ENCODE data around the gene KLHL6. TPM values are rescaled to one million over a fixed set of nuclear protein-coding genes. Genes with fewer than 3 reads are reported as not detected.
"Not testable (repeated sequence)": the region's sequence is repeated elsewhere in the genome, so short reads cannot be mapped to it uniquely, and the experiment has no call there.

The KLHL6 gene
- total RNA-seq, 1 donor from 2014 or later, result 32.5 TPM

DNA sequence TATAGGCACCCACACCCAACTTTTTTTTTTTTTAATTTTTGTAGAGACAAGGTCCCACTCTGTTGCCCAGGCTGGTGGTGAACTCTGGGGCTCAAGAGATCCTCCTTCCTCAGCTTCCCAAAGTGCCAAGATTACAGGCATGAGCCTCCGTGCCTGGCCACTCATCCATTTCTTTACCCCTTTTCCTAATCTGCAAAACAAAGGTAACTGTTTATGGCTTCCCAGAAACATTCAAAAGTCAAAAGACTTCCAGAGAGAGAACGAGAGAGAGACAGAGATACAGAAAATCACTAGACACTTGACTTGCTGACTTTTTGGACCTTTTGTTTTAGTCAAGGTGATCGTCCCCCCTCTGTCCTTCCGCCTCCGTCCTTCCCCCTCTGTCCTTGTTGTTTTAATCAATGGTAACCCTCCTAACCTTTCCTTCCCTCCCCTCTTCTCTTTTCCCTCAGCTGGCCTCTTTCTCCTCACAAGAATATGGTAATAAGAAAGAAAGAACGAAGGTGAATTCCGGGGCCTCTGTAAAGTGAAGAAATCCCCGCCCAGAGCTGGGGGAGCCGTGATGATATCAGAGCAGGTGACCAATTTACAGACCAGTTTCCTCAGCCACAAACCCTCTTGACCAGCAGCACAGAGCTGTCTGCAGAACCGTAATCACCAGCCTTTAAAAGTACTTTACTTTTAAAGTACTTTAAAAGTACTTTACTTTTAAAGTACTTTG is 21.9 kb downstream of the KLHL6 start:
- intact Hi-C loops (cut with micrococcal nuclease), result no loop called here

DNA sequence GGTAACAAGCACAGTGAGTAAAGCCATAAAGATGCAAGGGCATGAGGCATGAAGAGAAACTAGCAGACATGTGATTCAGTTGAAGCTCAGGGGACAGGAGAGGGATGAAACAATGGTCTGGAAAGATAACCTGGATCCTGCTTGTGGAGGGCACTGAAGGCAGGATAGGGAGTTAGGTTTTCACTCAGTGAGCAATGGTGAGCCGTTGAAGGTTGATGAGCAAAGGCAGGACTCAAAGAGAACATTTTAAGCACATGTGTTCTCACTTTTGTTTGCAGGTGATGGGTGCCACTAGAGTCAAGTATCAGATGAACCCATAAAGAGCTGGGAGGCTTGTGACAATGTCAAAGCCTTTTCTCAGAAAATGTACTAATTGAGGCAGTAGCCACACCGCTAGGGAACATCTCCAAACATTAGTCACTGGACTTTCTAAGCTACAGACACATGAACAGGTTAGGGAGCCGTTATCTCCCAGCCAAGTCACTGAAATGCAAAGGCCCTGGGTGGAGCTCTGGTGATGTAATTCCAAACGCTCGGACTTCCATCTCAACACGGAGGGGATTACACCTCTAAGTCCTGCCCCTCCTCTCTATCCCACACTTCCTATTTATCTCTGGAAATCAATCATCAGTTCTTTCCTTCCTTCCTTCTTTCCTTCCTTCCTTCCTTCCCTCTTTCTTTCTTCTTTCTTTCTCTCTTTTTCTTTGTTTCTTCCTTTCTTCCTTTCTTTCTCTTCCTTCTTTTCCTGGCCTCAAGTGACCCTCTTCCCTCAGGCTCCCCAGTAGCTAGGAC is 22.7 kb downstream of the KLHL6 start:
- intact Hi-C loops (cut with micrococcal nuclease), result no loop called here

DNA sequence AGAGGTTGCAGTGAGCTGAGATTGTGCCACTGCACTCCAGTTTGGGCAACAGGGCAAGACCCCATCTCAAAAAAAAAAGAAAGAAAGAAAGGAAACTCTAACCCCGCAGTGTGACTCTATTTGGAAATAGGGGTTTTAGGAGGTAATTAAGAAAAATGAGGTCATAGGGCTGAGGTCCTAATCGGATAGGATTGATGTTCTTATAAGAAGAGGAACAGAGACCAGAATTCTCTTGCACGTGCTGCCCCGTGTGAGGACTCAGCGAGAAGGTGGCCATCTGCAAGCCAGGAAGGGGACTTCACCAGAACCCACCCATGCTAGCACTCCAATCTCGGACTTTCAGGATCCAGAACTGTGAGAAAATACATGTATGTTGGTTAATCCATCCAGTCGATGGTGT is 25.8 kb downstream of the KLHL6 start:
- intact Hi-C loops (cut with micrococcal nuclease), result no loop called here

DNA sequence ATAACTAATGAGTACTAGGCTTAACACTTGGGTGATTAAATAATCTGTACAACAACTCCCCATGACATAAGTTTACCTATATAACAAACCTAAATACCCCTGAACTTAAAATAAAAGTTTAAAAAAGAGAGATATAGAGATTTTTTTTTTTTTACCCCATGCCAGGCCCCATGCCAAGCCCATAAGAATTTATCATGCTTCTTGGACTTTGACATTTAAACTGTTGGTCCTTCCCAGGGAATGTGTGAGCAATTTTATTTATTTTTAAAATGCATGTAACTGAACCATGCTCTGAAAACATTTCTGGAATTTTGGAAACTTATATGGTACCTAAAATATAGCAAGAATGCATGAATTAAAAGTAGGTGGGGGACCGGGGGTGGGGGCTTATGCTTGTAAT is 26.3 kb downstream of the KLHL6 start:
- intact Hi-C loops (cut with micrococcal nuclease), result no loop called here

DNA sequence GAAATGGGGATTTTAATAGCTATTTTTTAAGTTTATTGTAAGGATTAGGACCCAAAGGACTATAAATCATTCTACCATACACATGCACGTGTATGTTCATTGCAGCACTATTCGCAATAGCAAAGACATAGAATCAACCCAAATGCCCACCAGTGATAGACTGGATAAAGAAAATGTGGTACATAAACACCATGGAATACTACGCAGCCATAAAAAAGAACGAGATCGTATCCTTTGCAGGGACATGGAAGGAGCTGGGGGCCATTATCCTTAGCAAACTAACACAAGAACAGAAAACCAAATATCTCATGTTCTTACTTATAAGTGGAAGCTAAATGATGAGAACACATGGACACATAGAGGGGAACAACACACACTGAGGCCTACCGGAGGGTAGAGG is 26.7 kb downstream of the KLHL6 start:
- intact Hi-C loops (cut with micrococcal nuclease), result not testable (repeated sequence)

DNA sequence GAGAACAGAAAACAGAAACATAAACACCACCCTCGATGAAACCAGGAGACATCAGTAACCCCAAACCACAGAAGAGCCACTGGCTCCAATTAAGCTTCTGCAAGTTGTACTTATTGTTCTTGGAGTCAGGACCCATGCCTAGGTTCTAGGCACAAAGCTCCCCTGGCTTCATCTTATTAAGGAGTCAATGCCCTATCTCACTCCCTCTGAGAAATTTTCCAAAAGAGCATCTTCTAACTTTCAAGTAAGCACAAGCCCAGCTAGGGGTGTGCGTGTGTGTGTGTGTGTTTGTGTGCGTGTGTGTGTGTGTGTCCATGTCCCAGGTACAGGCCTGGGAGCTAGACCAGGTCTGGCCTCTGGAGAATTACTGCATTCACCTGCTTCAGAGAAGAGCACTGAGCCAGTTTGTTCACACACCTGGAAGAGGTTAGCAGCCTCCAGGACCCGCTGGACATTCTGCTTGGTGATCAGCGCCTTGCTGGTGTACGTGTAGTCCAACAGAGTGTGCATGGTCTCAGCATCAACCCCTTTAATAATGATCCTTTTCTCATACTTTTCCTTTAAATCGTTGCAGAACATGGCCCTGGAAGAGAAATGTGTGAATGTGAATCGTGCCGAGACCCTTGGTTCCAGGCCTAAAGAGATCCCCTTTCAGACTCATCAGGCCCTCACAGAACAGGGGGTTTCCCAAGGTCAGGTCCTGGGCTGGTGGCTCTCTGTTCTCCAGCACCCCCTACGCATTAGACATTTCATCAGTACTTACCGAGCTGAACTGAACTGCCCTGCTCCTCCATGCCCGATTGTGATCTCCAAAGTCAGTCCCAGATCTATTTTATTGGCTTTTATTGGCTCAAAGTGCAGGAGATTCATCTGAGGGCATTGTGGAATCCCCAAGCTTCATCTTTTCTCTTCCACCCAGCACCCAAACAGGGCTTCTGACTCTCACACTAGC is 27.8 kb downstream of the KLHL6 start:
- intact Hi-C loops (cut with micrococcal nuclease), result loop anchor here (1.0 to 2.0 kb wide), 2 partner anchors 15 to 27 kb away; no protein-coding TSS in a partner anchor

DNA sequence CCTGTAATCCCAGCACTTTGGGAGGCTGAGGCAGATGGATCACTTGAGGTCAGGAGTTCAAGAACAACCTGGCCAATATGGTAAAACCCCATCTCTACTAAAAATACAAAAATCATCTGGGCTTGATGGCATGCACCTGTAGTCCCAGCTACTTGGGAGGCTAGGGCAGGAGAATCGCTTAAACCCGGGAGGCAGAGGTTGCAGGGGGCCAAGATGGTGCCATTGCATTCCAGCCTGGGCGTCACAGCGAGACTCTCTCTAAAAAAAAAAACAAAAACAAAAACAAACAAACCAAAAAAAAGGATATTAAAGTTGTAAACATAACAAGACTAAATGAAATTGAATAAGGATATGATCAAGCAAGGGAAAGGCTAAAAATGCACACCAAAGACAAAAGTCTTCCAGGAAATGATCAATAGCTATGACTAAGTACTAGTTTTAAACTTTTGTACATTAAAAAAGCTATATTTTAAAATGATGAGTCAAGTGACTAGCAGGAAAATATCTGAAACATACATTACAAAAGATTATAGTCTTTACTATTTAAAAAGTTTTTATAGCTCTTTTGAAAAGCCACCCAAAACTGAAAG is 28.6 kb downstream of the KLHL6 start:
- intact Hi-C loops (cut with micrococcal nuclease), result loop anchor here (1.0 to 2.0 kb wide), 2 partner anchors 14 to 27 kb away; no protein-coding TSS in a partner anchor

DNA sequence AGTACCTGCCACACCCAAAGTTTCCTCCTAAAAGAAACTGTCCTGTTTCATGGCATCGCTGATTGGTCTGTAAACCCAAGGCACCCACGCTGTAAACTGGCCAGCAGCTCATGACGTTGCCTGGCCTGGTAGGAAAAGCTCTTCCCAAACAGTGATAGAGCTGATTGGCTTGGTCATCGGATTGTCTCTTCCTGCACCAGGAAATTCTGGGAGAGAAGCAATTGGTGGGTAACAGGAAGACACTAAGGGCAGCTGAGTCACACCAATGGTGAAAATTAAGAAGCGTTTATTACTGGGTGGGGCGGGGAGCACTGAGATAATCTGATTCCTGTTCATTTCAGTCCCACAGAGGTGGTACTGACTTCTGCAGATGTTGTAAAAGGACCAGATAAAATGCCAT is 31.0 kb downstream of the KLHL6 start:
- intact Hi-C loops (cut with micrococcal nuclease), result no loop called here

DNA sequence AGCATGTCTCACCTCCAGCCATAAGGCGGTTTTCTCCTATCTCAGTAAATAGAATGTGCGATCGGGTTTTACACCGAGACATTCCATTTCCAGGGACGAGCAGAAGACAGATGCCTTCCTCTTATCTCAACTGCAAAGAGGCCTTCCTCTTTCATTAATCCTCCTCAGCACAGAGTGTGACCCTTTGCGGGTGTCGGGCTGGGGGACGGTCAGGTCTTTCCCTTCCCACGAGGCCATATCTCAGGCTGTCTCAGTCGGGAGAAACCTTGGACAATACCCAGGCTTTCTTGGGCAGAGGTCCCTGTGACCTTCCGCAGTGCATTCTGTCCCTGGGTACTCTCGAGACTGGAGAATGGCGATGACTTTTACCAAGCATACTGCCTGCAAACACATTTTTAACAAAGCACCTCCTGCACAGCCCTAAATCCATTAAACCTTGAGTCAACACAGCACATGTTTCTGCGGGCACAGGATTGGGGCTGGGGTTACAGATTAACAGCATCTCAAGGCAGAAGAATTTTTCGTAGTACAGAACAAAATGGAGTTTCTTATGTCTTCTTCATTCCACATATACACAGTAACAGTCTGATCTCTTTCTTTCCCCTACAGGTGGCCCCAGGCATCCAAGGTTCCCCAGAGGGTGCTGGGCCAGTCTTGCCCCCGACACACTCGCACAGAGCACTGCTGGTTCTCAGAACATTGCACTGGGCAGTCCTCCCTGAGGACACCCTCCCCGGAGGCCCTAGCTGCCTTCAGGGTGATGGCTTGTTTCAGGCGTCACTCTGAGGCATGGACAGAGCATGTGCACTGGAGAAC is 34.6 kb downstream of the KLHL6 start:
- intact Hi-C loops (cut with micrococcal nuclease), result not testable (repeated sequence)

DNA sequence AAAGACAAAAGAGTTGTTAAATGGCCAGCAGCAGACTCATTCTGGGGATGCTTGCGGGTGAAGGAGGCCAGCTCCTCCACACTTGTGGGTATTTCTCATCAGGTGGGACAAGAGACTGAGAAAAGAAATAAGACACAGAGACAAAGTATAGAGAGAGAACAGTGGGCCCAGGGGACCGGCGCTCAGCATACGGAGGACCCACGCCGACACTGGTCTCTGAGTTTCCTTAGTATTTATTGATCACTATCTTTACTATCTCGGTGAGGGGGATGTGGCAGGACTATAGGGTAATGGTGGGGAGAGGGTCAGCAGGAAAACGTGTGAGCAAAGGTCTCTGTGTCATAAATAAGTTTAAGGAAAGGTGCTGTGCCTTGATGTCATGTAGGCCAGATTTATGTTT is 35.2 kb downstream of the KLHL6 start:
- intact Hi-C loops (cut with micrococcal nuclease), result not testable (repeated sequence)

DNA sequence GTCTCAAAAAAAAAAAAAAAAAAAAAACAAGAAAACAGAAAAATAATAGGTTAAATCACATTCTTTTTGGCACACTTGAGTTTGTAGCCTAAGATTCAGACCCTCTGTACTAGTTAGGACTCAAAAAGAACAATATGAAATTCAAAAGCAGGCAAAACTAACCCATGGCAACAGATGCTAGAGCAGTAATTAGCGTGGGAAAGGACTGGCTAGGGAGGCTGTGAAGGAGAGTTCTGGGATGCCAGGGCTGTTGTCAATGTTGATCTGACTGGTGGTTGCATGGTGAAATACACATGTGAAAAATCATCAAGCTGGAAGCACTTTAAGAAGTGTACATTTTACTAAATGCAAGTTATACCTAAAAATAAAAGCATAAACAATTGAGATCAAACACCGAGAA is 35.6 kb downstream of the KLHL6 start:
- intact Hi-C loops (cut with micrococcal nuclease), result loop anchor here (10.0 kb wide), 1 partner anchor 75 kb away; no protein-coding TSS in a partner anchor

DNA sequence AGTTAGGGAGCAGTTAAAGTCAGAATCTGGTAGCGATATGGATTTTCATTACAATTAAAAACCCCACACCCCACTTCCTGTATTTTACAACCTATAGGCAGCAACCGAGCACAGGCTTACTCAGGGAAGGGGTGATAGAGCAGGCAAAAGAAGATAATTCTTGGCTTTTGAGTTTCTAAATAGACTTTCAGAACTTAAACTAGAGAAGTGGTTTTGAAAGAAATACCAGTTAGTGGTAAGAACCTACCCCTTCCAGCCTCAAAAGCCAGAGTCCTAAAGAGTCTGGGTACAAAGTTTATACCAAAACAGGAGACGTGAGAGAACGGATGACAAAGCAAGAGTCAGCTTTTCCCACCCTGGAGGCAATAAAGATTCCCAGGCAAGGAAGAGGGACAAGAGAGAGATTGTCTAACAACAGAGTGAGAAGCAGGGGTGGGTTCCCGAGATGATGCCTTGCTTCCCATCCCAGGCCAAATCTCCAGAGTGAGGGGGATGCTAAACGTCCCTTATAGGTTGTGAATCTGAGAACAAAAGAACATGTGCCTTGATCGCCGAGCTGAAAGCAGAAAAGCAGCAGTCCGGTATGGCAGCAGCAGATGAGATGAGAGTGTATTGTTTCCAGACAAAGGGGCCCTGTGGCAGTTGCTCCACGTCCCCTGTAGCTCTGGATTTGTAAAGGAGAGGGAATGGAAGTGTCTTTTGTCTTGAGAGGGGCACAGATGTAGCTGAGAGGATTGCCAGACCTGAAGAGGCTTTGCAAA is 36.8 kb downstream of the KLHL6 start:
- intact Hi-C loops (cut with micrococcal nuclease), result loop anchor here (10.0 kb wide), 1 partner anchor 76 kb away; no protein-coding TSS in a partner anchor

DNA sequence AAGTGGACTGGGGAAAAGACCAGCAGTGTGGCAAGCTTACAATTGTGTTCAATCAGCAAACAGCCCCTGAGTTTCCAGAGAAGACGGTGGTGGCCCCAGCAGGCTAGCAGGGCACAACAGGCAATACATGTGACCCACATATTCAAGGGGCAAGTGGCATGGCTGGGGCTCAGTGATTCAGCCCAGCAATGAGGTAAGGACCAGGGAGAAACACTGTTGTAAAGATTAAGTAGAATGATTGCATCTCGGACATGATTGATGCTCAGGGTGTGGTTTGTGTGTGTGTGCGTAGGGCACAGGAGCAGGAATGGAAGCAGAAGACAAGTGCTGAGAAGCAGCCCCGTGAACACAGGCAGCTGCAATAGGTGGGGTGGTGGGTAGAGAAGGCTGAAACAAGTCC is 37.9 kb downstream of the KLHL6 start:
- intact Hi-C loops (cut with micrococcal nuclease), result loop anchor here (2.0 to 10.0 kb wide), 3 partner anchors 23 to 77 kb away; no protein-coding TSS in a partner anchor

DNA sequence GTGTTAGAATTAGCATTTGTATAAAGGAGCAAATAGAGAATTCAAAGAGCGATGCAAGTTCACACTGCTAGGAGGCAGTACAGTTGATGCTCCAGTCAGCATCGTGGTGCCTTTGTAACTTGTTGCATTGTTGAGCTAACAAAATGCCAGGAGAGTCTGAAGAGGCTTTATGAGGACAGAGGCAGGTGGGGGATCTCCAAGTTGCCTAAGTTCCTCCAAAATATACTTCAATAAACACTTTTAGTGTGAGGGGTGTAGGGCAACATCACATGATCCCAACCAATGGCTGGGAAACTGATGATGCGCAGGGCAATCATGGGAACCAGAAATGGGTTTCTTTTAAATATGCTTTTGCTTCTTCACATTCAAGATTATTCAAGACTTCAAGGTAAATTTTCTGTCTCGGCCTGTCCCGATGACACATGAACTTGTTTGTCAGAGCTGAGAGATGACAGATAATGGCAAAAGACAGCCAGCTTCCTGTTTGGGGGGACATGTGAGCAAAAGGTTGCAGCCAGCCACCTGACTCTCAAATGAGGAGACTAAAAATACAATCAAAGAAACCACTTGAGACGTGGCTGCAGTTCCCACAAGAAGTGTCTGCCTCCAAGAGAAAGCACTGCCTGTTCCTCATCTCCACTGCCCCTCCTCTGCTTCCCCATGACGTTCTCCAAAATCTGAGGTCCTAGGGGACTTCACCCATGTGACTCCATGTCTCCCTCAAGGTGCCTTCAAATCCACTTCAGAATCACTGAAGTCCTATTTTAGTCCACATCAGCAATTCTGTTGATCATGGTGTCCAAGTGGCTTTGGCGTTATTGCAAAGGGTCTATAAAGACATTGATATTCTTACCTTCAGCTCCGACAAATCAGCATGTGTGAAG is 39.3 kb downstream of the KLHL6 start:
- intact Hi-C loops (cut with micrococcal nuclease), result loop anchor here (1.0 to 10.0 kb wide), 5 partner anchors 25 to 120 kb away; partner anchors contain the start of gene KLHL6

DNA sequence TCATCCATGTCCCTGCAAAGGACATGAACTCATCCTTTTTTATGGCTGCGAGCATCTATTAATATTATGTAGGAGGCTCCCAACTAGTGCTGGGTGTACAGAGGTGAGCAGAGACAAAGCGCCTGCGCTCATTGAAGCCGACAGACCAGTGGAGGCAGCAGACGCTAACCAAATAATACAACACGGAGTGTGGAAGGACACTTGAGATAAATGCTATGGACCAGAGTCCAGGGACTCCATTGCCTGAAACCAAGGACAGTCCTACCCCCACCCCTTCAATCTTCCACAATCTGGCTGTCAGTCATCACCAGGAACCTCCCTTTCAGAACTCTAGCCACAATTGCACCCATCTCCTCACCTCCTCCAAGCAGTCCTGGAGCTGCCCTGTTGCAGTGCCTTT is 41.5 kb downstream of the KLHL6 start:
- intact Hi-C loops (cut with micrococcal nuclease), result loop anchor here (10.0 kb wide), 1 partner anchor 81 kb away; no protein-coding TSS in a partner anchor

DNA sequence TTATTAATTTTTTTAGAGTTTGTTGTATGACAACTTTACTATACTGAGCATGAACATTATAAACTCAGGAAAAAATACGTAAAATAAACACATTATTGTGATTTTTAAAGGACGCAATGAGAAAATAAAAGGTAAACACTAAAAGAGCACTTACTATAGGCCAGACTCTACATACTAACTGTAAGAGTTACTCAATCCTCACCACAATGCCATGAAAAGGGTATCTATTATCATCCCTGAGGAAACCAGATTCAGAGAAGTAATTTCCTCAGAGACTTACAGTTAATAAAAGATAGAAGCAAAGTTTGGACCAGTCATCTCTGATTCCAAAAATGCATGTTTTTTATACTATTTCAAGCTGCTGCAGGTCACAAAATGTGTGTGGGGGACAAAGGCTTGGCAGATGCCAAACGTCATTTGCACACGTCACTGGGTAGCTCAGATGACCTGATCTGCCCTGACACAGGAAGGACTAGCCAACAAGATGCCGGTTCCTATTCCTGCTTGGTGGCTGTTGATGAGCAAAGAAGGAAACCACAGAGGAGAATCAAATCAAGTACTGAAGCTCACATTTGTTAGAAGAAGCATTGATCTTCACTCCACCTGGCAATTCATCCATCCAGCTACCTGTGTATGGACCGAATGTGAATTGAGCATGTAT is 42.3 kb downstream of the KLHL6 start:
- intact Hi-C loops (cut with micrococcal nuclease), result loop anchor here (2.0 to 10.0 kb wide), 2 partner anchors 14 to 82 kb away; no protein-coding TSS in a partner anchor

Measured in T-helper 2 cell treated with Interferon-gamma antibody and Interleukin-4, amounts not matched to agents 100 ng/mL and 5 ng/mL, for 36 hours (primary cell).